Subcutaneous abdominal adipose tissue (tissue), 5 donors: ENCODE data around the gene TRIM71.
"Not testable (repeated sequence)": the region's sequence is repeated elsewhere in the genome, so short reads cannot be mapped to it uniquely, and the experiment has no call there.

ENCODE experiments used
- H3K27ac ChIP-seq: one replicate; pipeline ENCODE4 v1.7.0; 2013; ENCODE audit warnings: low read depth, mild to moderate bottlenecking, inconsistent platforms, low read length, moderate library complexity
- H3K27me3 ChIP-seq, 5 donors: one replicate each; pipeline ENCODE4 v1.7.0; 2013; ENCODE audit warnings: low read length in 5 of 5, inconsistent platforms in 1 of 5; ENCODE audit not compliant: control insufficient read depth in 5 of 5, insufficient read depth in 4 of 5
- H3K36me3 ChIP-seq, 5 donors: one replicate each; pipeline ENCODE4 v1.7.0; 2013; ENCODE audit warnings: low read length in 5 of 5; ENCODE audit not compliant: control insufficient read depth in 5 of 5, insufficient read depth in 5 of 5
- H3K4me1 ChIP-seq, 5 donors: one replicate each; pipeline ENCODE4 v1.7.0; 2013; ENCODE audit warnings: low read length in 5 of 5, mild to moderate bottlenecking in 3 of 5, moderate library complexity in 1 of 5; ENCODE audit not compliant: control insufficient read depth in 5 of 5, insufficient read depth in 5 of 5
- H3K4me3 ChIP-seq, 5 donors: one replicate each; pipeline ENCODE4 v1.7.0; 2013; ENCODE audit warnings: low read length in 5 of 5, low read depth in 1 of 5
- H3K9ac ChIP-seq, 5 donors: one replicate each; pipeline ENCODE4 v1.7.0; 2013; ENCODE audit warnings: low read length in 5 of 5, mild to moderate bottlenecking in 4 of 5, moderate library complexity in 3 of 5
- H3K9me3 ChIP-seq, 5 donors: one replicate each; pipeline ENCODE4 v1.7.0; 2013; ENCODE audit warnings: low read length in 5 of 5; ENCODE audit not compliant: control insufficient read depth in 5 of 5
- donor health status: healthy.
- donor health status: healthy.
- donor health status: healthy.
- donor health status: healthy.
- donor health status: healthy.

Gene TRIM71

GRCh38 chr3:32940726-32941125 is 122.9 kb downstream of the TRIM71 start:
- Histone ChIP-seq H3K9ac (no peak overlapping the region), H3K4me3 (no peak overlapping the region)

GRCh38 chr3:32945136-32945535 is 127.3 kb downstream of the TRIM71 start:
- Histone ChIP-seq H3K27me3 (no peaks in the 10 kb centered on the region), H3K9me3 (peaks cover 0 to 6% (median 0%) of the 10 kb centered on the region in 5 donors), H3K27ac (no peak overlapping the region), H3K36me3 (no peaks in the 10 kb centered on the region), H3K4me3 (no peak overlapping the region), H3K4me1 (no peaks in the 10 kb centered on the region), H3K9ac (no peak overlapping the region)

More at GRCh38 chr3:32940726-32941125, 122.9 kb downstream of the TRIM71 start:
- Histone ChIP-seq H3K9me3 (no peaks in the 10 kb centered on the region), H3K36me3 (no peaks in the 10 kb centered on the region), H3K27ac (no peak overlapping the region), H3K4me1 (no peaks in the 10 kb centered on the region), H3K27me3 (no peaks in the 10 kb centered on the region)

- not testable (repeated sequence) for H3K36me3 ChIP-seq, H3K9me3 ChIP-seq, H3K27me3 ChIP-seq, H3K4me1 ChIP-seq, H3K27ac ChIP-seq, H3K4me3 ChIP-seq, H3K9ac ChIP-seq
These were observed 127.8 kb downstream of the TRIM71 start for GRCh38 chr3:32945598-32945997.

- no peaks in the 10 kb centered on the region for H3K4me1 ChIP-seq
- no peaks in the 10 kb centered on the region for H3K36me3 ChIP-seq
- no peak overlapping the region for H3K4me3 ChIP-seq
- H3K9me3 ChIP-seq = peaks cover 0 to 6% (median 0%) of the 10 kb centered on the region in 5 donors
- no peak overlapping the region for H3K27ac ChIP-seq
- H3K9ac ChIP-seq = no peak overlapping the region
- no peaks in the 10 kb centered on the region for H3K27me3 ChIP-seq
These were observed 129.4 kb downstream of the TRIM71 start for GRCh38 chr3:32946973-32947788.
